Heart left ventricle (tissue), 13 donors: ENCODE measurements around the gene RPS8.

Experiments used
- POLR2A ChIP-seq, 2 donors: fragments of 450-650 bp; IDR thresholded peaks; one replicate each; pipeline ENCODE4 v1.6.1; 2017; ENCODE audit warnings: antibody characterized with exemption in 2 of 2, mild to moderate bottlenecking in 2 of 2, moderate library complexity in 2 of 2
- TF ChIP-seq, protein P1 (sequence below), 12 donors: fragments of 200-600 bp; sonication (generic) in 4 of 12; IDR thresholded peaks; one replicate each; pipeline versions ENCODE4 v1.5.0 to v1.8.0; 2018 to 2022; ENCODE audit warnings: antibody characterized with exemption in 12 of 12, mild to moderate bottlenecking in 5 of 12
- donor health status: ischemic (EF 13 %, LVEDD 7.1; RV severe dilation, severe dysfunction).
- donor health status: DM: no; HTN: yes; CAD: no.
- donor health status: DM: no; HTN: no; CAD: no.
- donor health status: ischemic (EF 25% LVEDD 6.9; RV normal size, moderate dysfunction).
- donor health status: ischemic (EF 25% LVEDD 5.7; RV mildly dilated, moderate dysfunction).
- donor health status: ischemic (EF 35%, LVEDD 5.7; RV mildly dilated, moderate dysfunction).
- donor health status: nonischemic (EF 11% LVEDD 7.7; RV severe dilation, severe dysfunction).
- donor health status: DM: yes; HTN: yes; CAD: no.
- donor health status: PGD.
- donor health status: ischemic (EF 29% LVEDD 5.4; RV normal size, mild dysfunction).
- donor health status: nonischemic (EF 23%, LVEDD 6.1; RV moderate dilation, normal function).

DNA sequence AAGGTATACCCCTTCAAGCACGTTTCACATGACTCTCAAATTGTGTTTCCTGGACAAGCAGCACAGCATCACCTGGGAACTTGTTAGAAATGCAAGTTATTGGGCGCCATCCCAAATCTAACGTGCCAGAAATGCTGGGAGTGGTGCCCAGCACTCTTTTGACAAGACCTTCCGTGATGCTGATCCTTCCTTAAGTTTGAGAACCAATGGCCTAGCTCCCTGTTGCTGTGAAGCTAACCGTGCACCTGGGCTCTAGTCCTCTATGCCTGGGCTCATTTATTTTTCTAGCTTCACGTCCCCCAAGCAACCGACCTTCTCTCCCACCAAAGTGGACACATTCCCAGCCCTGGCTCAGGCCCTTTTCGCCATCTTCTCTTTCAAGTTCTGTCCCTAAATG, 8.4 kb downstream of the RPS8 start:
- TF ChIP-seq, protein P1, sequence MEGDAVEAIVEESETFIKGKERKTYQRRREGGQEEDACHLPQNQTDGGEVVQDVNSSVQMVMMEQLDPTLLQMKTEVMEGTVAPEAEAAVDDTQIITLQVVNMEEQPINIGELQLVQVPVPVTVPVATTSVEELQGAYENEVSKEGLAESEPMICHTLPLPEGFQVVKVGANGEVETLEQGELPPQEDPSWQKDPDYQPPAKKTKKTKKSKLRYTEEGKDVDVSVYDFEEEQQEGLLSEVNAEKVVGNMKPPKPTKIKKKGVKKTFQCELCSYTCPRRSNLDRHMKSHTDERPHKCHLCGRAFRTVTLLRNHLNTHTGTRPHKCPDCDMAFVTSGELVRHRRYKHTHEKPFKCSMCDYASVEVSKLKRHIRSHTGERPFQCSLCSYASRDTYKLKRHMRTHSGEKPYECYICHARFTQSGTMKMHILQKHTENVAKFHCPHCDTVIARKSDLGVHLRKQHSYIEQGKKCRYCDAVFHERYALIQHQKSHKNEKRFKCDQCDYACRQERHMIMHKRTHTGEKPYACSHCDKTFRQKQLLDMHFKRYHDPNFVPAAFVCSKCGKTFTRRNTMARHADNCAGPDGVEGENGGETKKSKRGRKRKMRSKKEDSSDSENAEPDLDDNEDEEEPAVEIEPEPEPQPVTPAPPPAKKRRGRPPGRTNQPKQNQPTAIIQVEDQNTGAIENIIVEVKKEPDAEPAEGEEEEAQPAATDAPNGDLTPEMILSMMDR (IDR thresholded peaks at IDR 0.05) = no peak
- no peak for TF ChIP-seq POLR2A (IDR thresholded peaks at IDR 0.05)
